GM12878 (cell line): ENCODE results near the gene CACNA2D1.

ENCODE experiments used
- ASH2L ChIP-seq: fragments of 300-600, 200-600 bp; sonication (generic); IDR thresholded peaks from 2 replicates; pipeline ENCODE4 v1.6.1; 2017; ENCODE audit warnings: low read depth, mild to moderate bottlenecking, borderline replicate concordance
- CTCF ChIP-seq, 3 experiments: IDR thresholded peaks in 2 of 3; conservative IDR thresholded peaks in 1 of 3; 2 replicates each; pipeline ENCODE4 v1.5.1; 2011; ENCODE audit warnings: low read depth in 3 of 3, low read length in 3 of 3, mild to moderate bottlenecking in 3 of 3, control low read depth in 2 of 3, moderate library complexity in 2 of 3, inconsistent platforms in 1 of 3, mixed read lengths in 1 of 3; ENCODE audit not compliant: control insufficient read depth in 2 of 3, insufficient read depth in 1 of 3; ENCODE audit errors: extremely low read depth in 1 of 3
- NFIC ChIP-seq: IDR thresholded peaks from 2 replicates; pipeline ENCODE4 v1.6.1; 2012; ENCODE audit warnings: low read depth, mild to moderate bottlenecking, inconsistent platforms, low read length, moderate library complexity
- POLR2AphosphoS5 ChIP-seq: IDR thresholded peaks from 2 replicates; pipeline ENCODE4 v1.6.1; 2011; ENCODE audit warnings: mild to moderate bottlenecking, low read length, inconsistent platforms
- SIN3A ChIP-seq: IDR thresholded peaks from 2 replicates; pipeline ENCODE4 v1.6.1; 2012; ENCODE audit warnings: low read depth, low read length, improper control_type of control experiment
- USF1 ChIP-seq: IDR thresholded peaks from 2 replicates; pipeline ENCODE4 v1.6.1; 2011; ENCODE audit warnings: borderline replicate concordance, low read depth, mild to moderate bottlenecking, moderate library complexity, mixed read lengths, low read length; ENCODE audit not compliant: insufficient read depth; ENCODE audit errors: extremely low read length
- ZNF217 ChIP-seq: fragments of 450-650 bp; IDR thresholded peaks from 2 replicates; pipeline ENCODE4 v1.6.1; 2017; ENCODE audit warnings: antibody characterized with exemption, mild to moderate bottlenecking

- TF ChIP-seq POLR2AphosphoS5 (no peak), CTCF (IDR thresholded peaks at IDR 0.05 in 2 of 3, conservative IDR thresholded peaks at IDR 0.05 in 1 of 3; ENCODE audit: control insufficient read depth in 2 of 3, extremely low read depth in 1 of 3, insufficient read depth in 1 of 3, low read depth in 3 of 3, low read length in 3 of 3) (no peak), USF1 (no peak), NFIC (no peak), SIN3A (no peak), ZNF217 (no peak), ASH2L (no peak)
These were observed 172.7 kb downstream of the CACNA2D1 start for GRCh38 chr7:82270870-82271269.
